HUES6 (cell line): ENCODE data around the gene ECSIT.
A peak's percentile ranks its signal among the peaks of the same experiment; 100 is the strongest.

Source experiments
- H3K27ac ChIP-seq: 2 replicates; pipeline ENCODE4 v1.7.0; 2013; ENCODE audit warnings: low read depth, mild to moderate bottlenecking, low read length, inconsistent platforms
- H3K27me3 ChIP-seq: 2 replicates; pipeline ENCODE4 v1.6.1; 2013; ENCODE audit warnings: low read length; ENCODE audit not compliant: control insufficient read depth, insufficient read depth
- H3K36me3 ChIP-seq: 2 replicates; pipeline ENCODE4 v1.6.1; 2013; ENCODE audit warnings: low read length; ENCODE audit not compliant: control insufficient read depth, insufficient read depth
- H3K4me1 ChIP-seq: 2 replicates; pipeline ENCODE4 v1.6.1; 2013; ENCODE audit warnings: low read length; ENCODE audit not compliant: control insufficient read depth, insufficient read depth
- H3K4me3 ChIP-seq: 2 replicates; pipeline ENCODE4 v1.5.1; 2013; ENCODE audit warnings: low read depth, low read length
- H3K9ac ChIP-seq: one replicate; pipeline ENCODE4 v1.6.1; 2013; ENCODE audit warnings: mild to moderate bottlenecking, low read length
- H3K9me3 ChIP-seq: 2 replicates; pipeline ENCODE4 v1.6.1; 2013; ENCODE audit warnings: low read depth, low read length; ENCODE audit not compliant: control insufficient read depth, insufficient read depth

The ECSIT gene

DNA sequence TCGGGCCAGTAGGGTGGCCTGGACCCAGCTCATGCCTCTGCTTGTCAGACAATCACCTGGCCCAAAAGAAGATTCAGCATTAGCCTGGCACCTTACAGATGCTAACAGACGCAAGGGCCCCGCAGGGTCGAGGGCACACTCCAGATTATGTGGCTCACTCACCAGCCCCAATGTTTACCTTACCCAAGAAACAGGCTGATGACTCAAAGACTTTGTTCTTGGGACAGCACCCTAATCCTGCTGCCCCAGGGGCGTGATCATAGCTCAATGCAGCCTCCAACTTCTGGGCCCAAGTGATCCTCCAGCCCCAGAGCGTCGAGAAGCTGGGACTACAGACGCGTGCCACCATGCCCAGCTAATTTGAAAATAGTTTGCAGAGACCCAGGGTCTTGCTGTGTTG lies 9.8 kb downstream of the ECSIT start:
- Histone ChIP-seq H3K27me3 (no peaks in the 10 kb centered on the region), H3K27ac (no peak overlapping the region), H3K4me1 (no peaks in the 10 kb centered on the region), H3K36me3 (no peaks in the 10 kb centered on the region; the same call in 1 of the 2 replicates), H3K9me3 (no peaks in the 10 kb centered on the region), H3K9ac (no peak overlapping the region), H3K4me3 (no peak overlapping the region)

DNA sequence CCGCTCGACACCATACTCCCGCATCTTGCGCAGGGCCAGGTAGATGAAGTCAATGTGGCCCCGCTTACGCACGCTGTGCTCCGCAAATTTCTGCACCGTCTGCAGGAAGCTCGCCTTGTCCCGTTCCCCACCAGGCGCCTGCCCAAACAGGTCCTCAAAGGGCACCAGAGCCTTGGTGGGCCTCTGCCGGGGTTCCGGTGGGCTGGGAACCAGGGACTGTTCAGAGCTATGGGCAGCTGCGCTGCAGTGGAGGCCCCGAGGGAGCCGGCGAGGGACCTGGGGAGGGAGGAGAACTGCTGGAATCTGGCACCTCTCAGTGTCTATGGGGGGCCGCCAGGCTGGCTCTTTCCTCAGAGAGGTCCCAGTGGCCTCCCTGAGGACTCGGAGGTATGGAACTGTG lies 15.0 kb downstream of the ECSIT start:
- H3K9me3 ChIP-seq = no peaks in the 10 kb centered on the region
- H3K4me1 ChIP-seq = no peaks in the 10 kb centered on the region
- no peak overlapping the region for H3K4me3 ChIP-seq
- no peaks in the 10 kb centered on the region for H3K27me3 ChIP-seq
- H3K27ac ChIP-seq = no peak overlapping the region
- no peak overlapping the region for H3K9ac ChIP-seq
- H3K36me3 ChIP-seq = peaks cover 5% of the 10 kb centered on the region; the same call in 1 of the 2 replicates

DNA sequence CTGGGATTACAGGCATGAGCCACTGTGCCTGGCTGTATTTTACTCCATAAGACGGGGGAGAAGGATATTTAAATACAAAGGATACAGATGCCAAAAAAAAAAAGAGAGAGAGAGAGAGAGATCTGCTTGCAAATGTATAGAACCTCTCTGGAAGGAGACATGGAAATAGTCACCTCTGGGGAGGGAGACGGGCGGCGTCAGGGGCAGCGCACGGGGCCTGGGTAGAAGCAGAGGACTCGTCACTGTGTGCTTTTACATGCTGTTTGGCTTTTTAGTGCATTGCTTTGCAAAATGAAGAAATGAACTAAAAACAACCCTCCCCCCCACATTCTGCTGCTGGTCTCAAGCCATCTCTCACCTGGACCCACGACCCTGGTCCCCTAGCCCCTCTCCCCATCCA lies 18.5 kb downstream of the ECSIT start:
- no peaks in the 10 kb centered on the region for H3K27me3 ChIP-seq
- H3K9me3 ChIP-seq = no peaks in the 10 kb centered on the region
- H3K36me3 ChIP-seq = peaks cover 5% of the 10 kb centered on the region; the same call in 1 of the 2 replicates
- peaks cover 5% of the 10 kb centered on the region for H3K4me1 ChIP-seq
- H3K27ac ChIP-seq = no peak overlapping the region
- H3K9ac ChIP-seq = no peak overlapping the region
- no peak overlapping the region for H3K4me3 ChIP-seq

DNA sequence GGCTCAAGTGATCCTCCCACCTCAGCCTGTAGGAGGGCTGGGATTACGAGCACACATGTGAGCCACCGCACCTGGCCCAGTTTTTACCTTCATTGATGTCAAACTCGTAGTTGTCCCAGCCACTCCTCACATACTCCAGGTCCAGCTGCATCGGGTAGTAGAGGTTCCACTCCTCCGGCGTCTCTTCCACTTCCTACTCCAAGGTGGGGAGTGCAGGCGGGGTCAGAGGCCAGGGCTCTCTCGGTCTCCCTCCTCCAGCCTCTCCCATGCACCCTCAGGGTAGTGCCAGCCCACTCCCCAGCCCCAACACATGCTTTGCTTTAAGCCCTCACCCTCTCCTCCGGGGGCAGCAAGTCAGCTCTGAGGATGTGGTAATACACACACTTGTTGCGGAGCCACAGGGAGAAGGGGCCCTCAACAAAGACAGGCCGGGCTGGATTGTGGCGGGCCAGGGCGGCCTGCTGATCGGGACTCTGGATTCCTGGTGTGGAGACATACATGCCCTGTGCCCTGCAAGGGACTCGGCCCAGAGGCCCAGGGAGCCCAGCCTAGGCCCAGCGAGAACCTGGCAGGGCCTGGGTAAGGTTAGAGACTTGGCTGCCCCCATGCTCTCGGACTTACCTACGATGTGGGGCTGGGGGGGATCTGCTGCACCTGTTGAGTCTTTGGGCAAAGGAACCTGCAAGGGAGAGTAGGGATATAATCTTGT lies 21.4 kb downstream of the ECSIT start:
- Histone ChIP-seq H3K9me3 (no peaks in the 10 kb centered on the region), H3K9ac (no peak overlapping the region), H3K27me3 (no peaks in the 10 kb centered on the region), H3K27ac (no peak overlapping the region), H3K36me3 (peaks cover 3% of the 10 kb centered on the region; the same call in 1 of the 2 replicates), H3K4me3 (no peak overlapping the region), H3K4me1 (peaks cover 11% of the 10 kb centered on the region)

DNA sequence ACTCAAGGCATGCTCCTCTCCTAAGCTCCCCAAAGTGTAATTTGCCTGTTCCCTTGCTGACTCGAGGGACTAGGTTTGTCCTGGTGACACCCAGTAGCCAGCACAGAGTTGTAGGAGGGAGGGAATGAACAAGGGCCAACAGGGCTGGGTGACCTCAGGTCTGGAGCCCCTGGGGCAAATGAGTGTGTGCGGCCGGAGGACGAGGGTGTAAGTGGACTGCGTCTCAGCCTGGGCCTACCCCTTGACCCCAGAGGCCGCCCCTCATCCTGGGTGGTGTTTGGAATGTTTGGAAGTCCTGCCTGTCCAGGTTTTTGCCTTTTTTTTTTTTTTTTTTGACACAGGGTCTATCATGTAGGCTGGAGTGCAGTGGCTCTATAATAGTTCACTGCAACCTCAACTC lies 22.0 kb downstream of the ECSIT start:
- Histone ChIP-seq H3K27ac (no peak overlapping the region), H3K27me3 (no peaks in the 10 kb centered on the region), H3K9me3 (no peaks in the 10 kb centered on the region), H3K4me3 (no peak overlapping the region), H3K4me1 (peaks cover 11% of the 10 kb centered on the region), H3K36me3 (peaks cover 3% of the 10 kb centered on the region; the same call in 1 of the 2 replicates), H3K9ac (no peak overlapping the region)

DNA sequence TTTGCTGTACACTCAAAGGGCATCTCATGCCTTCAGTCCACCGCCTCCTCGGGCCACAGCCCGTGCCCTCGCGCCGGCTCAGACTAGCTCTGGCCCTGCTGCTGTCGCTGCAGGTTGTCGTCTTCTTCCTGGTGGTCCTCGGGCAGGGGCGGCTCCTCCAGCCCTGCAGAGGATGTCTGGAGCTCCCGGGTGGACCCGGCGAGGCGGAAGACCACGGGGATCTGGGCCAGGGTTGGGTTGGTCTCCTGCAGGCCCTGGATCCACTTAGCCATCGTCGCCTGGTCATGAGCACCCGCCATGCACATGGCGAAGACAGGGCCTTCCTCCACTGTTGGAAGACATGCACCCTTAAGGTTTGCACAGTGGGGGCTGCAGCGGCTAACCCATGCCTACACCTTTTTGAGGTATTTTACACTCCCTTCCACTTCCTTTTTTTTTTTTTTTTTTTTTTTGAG lies 22.8 kb downstream of the ECSIT start:
- Histone ChIP-seq H3K4me1 (peaks cover 11% of the 10 kb centered on the region), H3K9me3 (no peaks in the 10 kb centered on the region), H3K9ac (peak overlapping the region; percentile 66), H3K27me3 (no peaks in the 10 kb centered on the region), H3K36me3 (peaks cover 1% of the 10 kb centered on the region; the same call in 1 of the 2 replicates), H3K4me3 (peak overlapping the region; percentile 89), H3K27ac (peak overlapping the region; percentile 92)

DNA sequence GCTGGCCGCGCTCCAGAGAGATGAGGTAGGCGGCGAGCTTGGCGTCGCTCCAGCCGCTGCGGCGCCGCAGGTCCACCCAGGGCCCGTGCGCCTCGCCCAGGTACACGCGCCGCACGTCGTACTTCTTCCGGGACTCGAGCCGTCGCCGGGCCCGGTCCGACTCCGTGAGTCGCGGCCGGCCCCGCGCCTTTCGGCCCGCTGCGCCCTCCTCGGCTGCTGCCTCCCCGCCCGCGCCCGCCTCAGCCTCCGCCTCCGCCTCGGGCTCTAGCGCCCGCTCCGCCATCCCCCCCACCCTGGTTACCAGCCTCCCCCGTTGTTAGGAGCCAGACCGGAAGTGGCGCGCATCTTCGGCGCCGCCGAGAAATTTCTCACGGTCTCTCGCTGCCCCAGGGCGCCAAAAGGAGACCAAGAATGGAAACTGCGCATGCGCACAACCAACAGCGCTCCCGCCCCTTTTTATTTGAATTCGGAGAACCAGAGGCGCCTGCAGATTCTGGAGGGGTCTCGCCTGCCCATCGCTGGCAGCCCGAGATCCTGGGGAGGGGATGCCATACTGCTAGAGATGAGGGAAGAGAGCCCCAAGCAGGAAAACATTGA lies 23.3 kb downstream of the ECSIT start, which contains the start of gene ZNF653:
Gene ZNF653 (minus strand): TSS at position 336 of the 597 bp plus-strand sequence. CDS start 53 bp downstream, at position 283.
- Histone ChIP-seq H3K9ac (peak within 1 kb of the TSS; percentile 88), H3K4me1 (peaks cover 11% of the 10 kb centered on the region), H3K9me3 (no peaks in the 10 kb centered on the region), H3K36me3 (no peaks in the 10 kb centered on the region), H3K4me3 (peak within 1 kb of the TSS; percentile 89), H3K27ac (peak within 1 kb of the TSS; percentile 92), H3K27me3 (no peaks in the 10 kb centered on the region)

DNA sequence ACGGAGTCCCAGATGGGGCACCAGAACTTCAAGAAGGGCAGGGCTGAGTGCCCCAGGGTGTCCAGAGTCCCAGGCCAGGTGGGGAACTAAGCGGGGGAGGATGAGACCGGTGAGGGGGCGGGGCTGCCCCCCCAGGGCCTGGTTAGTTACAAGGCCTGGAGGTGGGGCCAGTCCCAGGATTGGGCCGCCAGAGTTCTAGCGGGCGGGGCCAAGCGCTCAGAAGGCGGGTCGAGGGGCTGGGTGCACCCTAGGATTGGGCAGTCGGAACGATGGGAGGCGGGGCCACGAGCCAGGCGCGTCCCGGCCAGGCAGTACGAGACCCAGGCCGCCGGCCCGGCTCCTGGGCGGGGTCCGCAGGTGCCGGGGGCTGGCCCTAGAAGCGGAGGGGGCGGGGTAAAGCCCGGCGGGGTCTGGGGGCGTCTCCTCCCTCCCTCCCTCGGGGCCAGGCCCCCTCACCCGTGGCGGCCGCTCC lies 23.9 kb downstream of the ECSIT start:
- no peaks in the 10 kb centered on the region for H3K9me3 ChIP-seq
- H3K9ac ChIP-seq = peak overlapping the region; percentile 88
- H3K27ac ChIP-seq = peak overlapping the region; percentile 92
- H3K4me3 ChIP-seq = peak overlapping the region; percentile 89
- no peaks in the 10 kb centered on the region for H3K36me3 ChIP-seq
- H3K4me1 ChIP-seq = peaks cover 11% of the 10 kb centered on the region
- H3K27me3 ChIP-seq = no peaks in the 10 kb centered on the region

DNA sequence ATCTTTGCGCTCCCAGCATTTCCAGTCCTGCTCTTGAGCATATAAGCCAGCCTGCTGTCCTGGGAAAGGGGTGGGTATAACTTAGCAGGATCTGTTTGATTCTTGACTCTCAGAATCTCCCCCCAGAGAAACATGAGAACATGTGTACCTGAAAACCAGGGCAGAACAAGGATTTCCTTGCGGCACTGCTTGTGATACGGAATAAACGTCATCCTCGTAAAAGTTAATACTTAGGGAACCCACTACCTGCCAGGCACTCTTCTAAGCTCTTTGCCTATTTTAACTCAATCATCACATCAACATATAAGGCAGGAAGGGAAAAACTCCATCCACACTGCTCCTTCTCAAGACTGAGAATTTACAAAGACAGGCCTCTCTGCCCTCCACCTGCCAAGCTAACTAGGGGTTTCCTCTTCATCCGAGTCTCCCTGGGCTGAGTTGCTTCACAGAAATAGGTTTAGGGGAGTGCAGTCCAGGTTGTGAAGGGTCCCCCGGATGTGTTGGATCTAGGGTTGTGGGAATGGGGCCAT lies 24.4 kb downstream of the ECSIT start:
- H3K4me3 ChIP-seq = peak overlapping the region; percentile 89
- H3K4me1 ChIP-seq = peaks cover 11% of the 10 kb centered on the region

DNA sequence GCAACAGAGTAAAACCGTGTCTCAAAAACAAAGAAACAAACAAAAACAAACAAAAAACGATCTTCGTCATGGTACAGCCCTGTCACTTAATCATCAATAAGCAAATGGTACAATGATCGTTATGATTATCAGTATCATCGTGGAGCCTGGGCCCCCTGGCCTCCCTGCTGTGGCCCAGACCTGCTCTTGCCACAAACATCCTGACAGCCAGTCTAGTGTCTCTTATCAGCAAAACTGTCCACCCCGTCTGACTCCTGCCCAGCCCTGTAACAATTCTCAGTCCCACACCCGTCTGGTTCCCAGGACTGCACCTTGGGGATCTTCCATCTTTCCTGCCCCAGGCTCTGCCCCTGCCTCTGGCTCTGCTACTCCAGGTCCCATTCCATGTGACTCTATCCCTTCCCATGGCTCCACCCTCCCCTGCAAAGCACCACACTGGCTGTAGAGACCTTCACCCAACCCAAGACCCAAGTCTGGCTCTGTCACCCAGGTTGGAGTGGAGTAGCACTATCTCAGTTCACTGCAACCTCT lies 29.0 kb downstream of the ECSIT start:
- Histone ChIP-seq H3K9me3 (no peaks in the 10 kb centered on the region), H3K4me3 (no peak overlapping the region), H3K36me3 (peaks cover 9% of the 10 kb centered on the region; the same call in 1 of the 2 replicates), H3K9ac (no peak overlapping the region), H3K27me3 (no peaks in the 10 kb centered on the region), H3K27ac (no peak overlapping the region), H3K4me1 (peaks cover 6% of the 10 kb centered on the region; the same call in 1 of the 2 replicates)

More for the DNA sequence above, 24.4 kb downstream of the ECSIT start:
- Histone ChIP-seq H3K36me3 (no peaks in the 10 kb centered on the region), H3K27me3 (no peaks in the 10 kb centered on the region), H3K27ac (no peak overlapping the region), H3K9me3 (no peaks in the 10 kb centered on the region), H3K9ac (peak overlapping the region; percentile 51)
